Subcutaneous adipose tissue (tissue), 4 donors: ENCODE measurements around the gene TMEM150A. TPM values are rescaled to one million over a fixed set of nuclear protein-coding genes. Genes with fewer than 3 reads are reported as not detected.

ENCODE experiments used
- small RNA-seq: library from RNA; depleted of rRNA; stranded (forward); fragments of <200 nt; gene quantifications from one replicate; pipeline ENCODE3, GENCODE V24; 2016
- total RNA-seq, 4 donors: library from RNA; depleted of rRNA; stranded (reverse); fragments of >200 nt; gene quantifications; one replicate each; pipeline ENCODE4 v1.1.0, GENCODE V29; 2016
- TF ChIP-seq, protein P1 (sequence below): fragments of 450-650 bp; IDR thresholded peaks from one replicate; pipeline ENCODE4 v1.5.1; 2016; ENCODE audit warnings: low read depth, mild to moderate bottlenecking, control low read depth, antibody characterized with exemption, moderate library complexity

TMEM150A gene
- total RNA-seq, 4 donors from 2014 or later, result 14.3 to 21.4 (median 17.6) TPM

DNA sequence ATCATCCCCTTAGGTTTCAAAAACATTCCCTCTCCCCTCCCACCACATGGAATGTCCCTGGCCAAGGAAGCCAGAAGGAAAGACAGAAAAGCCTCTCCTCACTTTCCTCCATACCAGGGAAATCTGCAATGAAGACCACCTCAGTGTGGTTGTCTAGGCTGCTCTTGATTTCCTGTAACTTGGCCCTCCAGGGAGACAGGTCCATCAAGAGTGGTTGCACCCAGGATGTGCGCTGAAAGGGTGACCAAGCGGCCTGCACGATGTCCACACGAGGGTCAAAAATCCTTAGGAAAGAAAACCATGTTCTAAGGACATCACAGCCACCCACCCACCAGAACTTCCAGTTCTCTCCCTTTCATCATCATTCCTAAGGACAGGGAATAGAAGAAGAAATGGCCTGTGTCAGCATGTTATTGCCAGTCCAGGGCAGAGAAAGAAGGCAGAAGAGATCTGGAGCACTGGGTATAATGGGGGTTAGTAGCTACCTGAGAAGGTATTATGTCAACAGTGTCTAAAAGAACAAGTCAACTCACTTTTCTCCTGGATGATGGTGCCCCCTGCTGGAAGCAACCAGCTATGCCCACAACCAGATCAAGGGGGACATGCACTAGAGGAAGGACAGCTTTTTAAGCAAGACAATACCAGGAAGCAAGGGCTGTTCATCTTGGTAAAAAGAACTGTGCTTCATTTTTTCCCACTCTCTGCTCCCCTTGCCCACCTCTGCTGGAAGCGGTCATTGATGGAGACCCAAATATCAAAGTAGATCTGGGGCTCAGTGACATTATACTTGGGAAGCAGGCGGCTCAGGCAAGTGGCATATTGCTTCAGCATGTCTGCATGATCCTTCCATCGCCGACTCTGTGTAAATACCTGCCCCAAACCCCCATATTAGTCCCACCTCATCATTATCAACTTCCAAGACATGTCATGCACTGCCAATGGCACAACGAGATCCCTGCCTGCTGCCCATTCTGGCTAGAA, 50.5 kb downstream of the TMEM150A start:
- TF ChIP-seq, protein P1, sequence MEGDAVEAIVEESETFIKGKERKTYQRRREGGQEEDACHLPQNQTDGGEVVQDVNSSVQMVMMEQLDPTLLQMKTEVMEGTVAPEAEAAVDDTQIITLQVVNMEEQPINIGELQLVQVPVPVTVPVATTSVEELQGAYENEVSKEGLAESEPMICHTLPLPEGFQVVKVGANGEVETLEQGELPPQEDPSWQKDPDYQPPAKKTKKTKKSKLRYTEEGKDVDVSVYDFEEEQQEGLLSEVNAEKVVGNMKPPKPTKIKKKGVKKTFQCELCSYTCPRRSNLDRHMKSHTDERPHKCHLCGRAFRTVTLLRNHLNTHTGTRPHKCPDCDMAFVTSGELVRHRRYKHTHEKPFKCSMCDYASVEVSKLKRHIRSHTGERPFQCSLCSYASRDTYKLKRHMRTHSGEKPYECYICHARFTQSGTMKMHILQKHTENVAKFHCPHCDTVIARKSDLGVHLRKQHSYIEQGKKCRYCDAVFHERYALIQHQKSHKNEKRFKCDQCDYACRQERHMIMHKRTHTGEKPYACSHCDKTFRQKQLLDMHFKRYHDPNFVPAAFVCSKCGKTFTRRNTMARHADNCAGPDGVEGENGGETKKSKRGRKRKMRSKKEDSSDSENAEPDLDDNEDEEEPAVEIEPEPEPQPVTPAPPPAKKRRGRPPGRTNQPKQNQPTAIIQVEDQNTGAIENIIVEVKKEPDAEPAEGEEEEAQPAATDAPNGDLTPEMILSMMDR, result no peak

DNA sequence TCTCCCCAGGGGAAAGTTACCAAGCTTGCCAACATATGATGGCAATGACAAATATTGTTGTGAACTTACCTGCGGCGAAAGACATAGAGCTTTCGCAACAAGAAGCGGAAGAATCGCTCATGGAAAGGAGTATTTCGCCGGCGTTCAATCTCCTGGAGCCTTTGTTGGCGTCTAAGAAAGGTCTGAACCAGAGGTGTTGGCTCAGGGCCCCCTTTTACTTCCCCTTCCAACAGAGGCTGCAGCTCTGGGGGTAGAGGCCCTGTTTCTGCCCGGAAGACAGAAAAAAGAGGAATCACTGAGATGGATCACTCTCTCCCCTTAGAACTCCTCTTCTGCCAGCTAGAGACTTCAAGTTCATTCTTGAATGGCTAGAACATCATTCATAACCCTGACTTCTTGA, 52.0 kb downstream of the TMEM150A start:
- TF ChIP-seq, protein P1, result no peak

DNA sequence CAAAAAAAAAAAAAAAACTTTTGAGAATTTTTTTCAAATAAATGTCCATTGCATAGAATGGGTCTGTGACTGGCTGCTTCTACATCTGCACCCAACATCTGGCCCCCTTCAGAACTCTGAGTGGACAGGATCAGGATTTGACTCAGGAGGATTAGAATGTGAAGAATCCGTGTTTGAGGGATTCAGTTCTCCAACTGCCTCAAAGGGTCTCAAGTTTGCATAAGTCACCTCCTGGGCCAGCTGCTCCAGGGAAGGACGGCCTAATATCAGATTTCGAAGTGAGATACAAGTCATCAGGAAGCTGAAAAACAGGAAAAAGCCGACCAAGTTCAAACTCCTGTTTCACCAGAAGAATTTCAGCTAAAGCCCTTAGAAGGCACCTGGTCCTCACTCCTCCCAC, 52.7 kb downstream of the TMEM150A start:
- TF ChIP-seq, protein P1, result no peak

DNA sequence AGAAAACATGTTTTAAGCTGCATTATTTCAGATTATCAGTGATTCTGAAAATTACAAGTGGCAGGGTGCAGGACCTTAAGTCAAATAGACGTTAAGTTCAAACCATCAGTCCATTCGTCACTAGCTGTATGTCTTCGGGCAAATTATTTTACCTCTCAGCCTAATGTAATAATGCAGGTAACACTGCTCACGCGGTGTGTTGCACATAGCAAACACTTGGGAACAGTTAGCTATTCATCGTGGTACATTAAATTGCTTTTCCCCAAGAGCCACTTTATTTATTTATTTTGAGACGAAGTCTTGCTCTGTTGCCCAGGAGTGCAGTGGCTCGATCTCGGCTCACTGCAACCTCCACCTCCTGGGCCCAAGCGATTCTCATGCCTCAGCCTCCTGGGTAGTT, 53.4 kb downstream of the TMEM150A start:
- TF ChIP-seq, protein P1, result no peak

DNA sequence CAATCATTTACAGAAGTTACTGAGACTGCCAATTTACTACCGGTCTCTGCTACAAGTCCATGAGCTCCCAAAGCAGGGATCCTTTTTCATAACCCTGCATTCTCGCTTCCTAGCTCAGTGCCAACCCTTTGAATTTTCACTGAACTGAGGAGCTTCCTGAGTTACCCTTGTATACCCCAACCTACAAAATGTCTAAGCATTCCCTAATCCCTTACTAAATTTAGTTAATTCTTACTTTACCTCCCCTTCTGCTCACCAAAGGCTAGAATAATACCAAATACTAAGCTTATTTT, 53.9 kb downstream of the TMEM150A start:
- TF ChIP-seq, protein P1, result no peak

Small RNA genes within 50 kb of the gene (small RNA-seq; reads per million reads assigned to genes)
- gene RN7SL126P, result not detected

Other genes with a start within 250 kb of the TMEM150A start
- 100 to 1,000 TPM; 257 to 687 (median 392) TPM for gene RETSAT, start 248.2 kb downstream of the TMEM150A start, total RNA-seq
- gene ELMOD3, start 247.9 kb downstream of the TMEM150A start, total RNA-seq, result 100 to 1,000 TPM in 2 of 4 donors, 10 to 100 TPM in 2; 34.5 to 192 (median 88.3) TPM
- gene CAPG, start 192.3 kb downstream of the TMEM150A start, total RNA-seq, result 100 to 1,000 TPM in 2 of 4 donors, 10 to 100 TPM in 2; 80.7 to 616 (median 167) TPM
- 1 to 10 TPM in 1 of 4 donors, not detected in 3; 2.8 TPM for gene SH2D6, start 184.0 kb downstream of the TMEM150A start, total RNA-seq
- 100 to 1,000 TPM; 181 to 259 (median 219) TPM for gene MAT2A, start 63.5 kb downstream of the TMEM150A start, total RNA-seq
- gene GGCX, start 41.2 kb downstream of the TMEM150A start, total RNA-seq, result 10 to 100 TPM; 26.5 to 53.3 (median 30.8) TPM
- gene VAMP8, start 25.1 kb downstream of the TMEM150A start, total RNA-seq, result 100 to 1,000 TPM in 1 of 4 donors, 10 to 100 TPM in 2, 1 to 10 TPM in 1; 6.2 to 140 (median 34.8) TPM
- gene VAMP5, start 18.3 kb downstream of the TMEM150A start, total RNA-seq, result 100 to 1,000 TPM in 1 of 4 donors, 10 to 100 TPM in 3; 57.7 to 132 (median 67.7) TPM
- 100 to 1,000 TPM; 150 to 213 (median 158) TPM for gene RNF181, start 7.0 kb downstream of the TMEM150A start, total RNA-seq
- gene C2orf68, start 9.4 kb upstream of the TMEM150A start, total RNA-seq, result 10 to 100 TPM; 10.1 to 16.7 (median 15.7) TPM
- 10 to 100 TPM; 45.7 to 77.0 (median 59.3) TPM for gene USP39, start 13.5 kb upstream of the TMEM150A start, total RNA-seq
- not detected for gene SFTPB, start 65.5 kb upstream of the TMEM150A start, total RNA-seq
- 10 to 100 TPM in 1 of 4 donors, 1 to 10 TPM in 3; 4.6 to 10.0 (median 7.5) TPM for gene GNLY, start 91.7 kb upstream of the TMEM150A start, total RNA-seq
- gene ATOH8, start 151.3 kb upstream of the TMEM150A start, total RNA-seq, result 100 to 1,000 TPM in 1 of 4 donors, 10 to 100 TPM in 3; 39.8 to 137 (median 61.9) TPM